HTERT RPE-1 (cell line): ENCODE data around the gene CPNE4.
"Not testable (repeated sequence)": the region's sequence is repeated elsewhere in the genome, so short reads cannot be mapped to it uniquely, and the experiment has no call there.

Experiments
- in situ Hi-C: fragments of 300-500 bp; cut with MboI; formaldehyde crosslinking; loops from 4 replicates; pipeline ENCODE4 v1.14.3; 2020; ENCODE audit warnings: low sequenced_read_pairs

The CPNE4 gene

DNA sequence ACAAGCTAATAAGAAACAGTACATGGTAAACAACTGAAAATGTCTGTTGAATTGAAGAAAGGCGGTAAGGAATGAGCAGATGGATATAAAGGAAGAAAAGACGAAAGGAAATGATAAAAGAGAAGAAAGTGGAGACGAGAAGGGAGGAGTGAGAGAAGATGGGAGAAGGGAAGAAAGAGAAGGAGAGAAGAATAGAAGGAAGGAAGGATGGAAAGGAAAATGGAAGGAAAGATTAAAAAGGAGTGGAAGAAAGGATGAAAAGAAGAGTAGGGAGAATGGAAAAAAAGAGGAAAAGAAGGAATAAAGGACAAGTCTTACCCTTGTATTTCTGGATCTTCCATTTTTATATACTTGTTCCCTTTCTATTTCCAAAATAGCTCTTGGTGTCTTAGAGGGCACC is 17.7 kb downstream of the CPNE4 start:
- in situ Hi-C loops = no loop called here

DNA sequence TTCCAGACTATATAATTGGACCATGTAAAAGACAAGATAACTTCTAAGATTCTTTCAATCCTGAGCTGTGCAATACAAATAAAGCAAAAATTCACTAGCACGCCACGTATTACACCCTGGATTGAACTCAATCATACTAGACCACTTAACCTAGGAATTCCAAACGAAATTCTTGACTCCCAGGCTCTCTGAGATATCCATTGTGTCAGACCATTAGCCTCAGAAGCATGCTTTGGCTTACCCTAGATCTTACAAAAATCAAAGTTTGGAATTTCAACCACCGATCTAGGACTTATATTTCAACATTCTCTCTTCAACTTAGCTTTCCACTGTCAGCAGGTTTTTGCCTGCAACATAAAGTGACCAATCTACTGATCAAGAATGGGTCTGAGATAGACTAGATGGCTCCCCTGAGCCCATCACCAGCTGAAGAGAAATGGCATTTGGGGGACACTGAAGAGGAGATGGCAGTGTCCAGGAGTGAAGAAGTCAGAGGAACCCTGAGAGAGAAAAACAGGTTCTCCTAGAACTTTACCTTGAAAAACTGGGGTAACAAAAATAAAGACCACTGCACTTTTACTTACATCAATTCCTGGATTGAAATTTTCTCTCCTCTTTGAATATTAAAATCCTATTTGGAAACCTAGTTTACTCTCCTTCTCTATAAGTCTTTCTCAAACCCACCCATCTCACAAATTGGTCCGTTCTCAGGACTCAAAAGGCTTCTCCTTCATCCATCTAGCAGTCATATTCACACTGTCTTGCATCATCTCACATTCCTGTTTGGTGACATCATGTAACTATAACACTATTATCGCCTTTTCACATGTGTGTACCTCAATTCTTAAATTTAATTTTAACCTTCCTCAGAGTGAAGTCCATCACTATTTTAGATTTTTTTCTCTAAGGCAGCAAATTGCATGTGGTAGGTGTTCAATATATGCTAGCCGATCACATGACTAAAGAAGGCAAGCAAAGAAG is 18.5 kb downstream of the CPNE4 start:
- in situ Hi-C loops = no loop called here

DNA sequence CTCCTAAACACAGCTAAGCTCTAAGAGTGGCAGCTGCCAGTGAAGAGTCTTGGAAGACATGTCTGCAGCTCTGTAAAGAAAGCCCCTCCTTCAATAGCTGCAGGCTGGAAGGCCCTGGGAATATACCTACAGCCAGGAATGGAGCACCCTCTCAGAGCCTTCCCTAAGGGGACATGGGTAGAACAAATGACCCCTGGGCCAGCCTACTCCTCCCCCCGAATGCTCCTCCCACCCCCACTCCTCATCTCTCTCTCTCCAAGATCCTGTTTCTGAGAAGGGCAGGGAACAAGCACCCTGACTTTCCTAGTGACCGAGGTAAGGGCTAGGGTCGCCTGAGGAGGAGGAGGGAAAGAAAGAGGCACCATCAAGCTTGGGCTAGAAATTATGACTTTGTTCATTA is 20.7 kb downstream of the CPNE4 start:
- in situ Hi-C loops = no loop called here

DNA sequence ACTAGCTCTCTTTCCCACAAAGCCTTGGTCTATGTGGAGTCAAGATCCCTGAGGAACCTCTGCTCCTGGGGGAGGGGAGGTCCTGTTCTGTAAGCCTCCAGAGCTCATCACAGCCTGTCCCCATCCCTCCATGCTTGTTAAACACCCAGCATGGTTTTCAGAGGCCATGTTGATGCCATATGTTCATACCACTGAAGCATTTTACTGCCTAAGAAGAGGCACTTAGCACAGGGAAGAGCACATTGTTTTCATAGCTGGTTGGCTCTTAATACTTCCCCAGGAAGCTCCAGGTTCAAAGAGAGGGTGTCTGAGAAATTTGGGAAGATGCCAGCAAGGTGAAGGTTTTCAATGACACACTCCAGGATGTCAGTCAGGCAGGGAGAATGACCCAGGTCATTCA is 25.6 kb downstream of the CPNE4 start:
- in situ Hi-C loops = no loop called here

DNA sequence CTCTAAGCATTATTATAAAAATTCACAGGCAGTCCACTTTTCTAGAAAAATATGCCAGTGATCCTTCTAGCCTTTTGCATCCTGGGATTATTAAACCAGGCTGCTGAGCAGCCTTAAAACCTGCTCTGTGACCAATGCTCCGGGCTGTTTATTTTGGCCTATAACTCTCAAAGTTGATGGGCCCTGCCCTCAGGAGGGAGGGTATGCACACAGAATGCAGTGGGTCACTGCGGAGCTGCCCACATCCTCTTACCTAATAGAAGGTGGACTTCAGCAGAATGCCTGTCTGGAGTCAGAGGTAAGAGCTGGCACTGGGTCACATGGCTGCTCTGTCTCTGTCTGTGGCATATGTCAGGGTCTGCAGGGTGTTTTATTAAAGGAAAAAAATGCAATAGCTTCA is 26.0 kb downstream of the CPNE4 start:
- in situ Hi-C loops = no loop called here

DNA sequence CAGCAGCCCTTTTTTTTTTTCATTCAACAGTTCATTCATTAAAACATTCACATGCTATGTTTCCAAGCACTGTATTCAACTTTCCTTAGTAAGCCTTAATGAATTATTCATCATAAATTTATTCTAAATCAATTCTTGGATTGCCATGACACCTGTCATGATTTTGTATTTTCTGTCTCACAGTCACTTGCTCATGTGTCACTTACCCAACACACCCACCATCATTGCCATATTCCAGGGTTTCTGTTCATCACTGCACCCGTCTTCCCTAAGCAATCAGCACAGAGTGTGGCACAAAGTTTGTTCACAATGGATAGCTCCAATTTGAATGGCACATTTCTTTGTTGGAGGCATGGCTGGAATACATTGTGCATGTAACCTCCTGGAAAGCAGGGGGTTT is 27.2 kb downstream of the CPNE4 start:
- in situ Hi-C loops = no loop called here

DNA sequence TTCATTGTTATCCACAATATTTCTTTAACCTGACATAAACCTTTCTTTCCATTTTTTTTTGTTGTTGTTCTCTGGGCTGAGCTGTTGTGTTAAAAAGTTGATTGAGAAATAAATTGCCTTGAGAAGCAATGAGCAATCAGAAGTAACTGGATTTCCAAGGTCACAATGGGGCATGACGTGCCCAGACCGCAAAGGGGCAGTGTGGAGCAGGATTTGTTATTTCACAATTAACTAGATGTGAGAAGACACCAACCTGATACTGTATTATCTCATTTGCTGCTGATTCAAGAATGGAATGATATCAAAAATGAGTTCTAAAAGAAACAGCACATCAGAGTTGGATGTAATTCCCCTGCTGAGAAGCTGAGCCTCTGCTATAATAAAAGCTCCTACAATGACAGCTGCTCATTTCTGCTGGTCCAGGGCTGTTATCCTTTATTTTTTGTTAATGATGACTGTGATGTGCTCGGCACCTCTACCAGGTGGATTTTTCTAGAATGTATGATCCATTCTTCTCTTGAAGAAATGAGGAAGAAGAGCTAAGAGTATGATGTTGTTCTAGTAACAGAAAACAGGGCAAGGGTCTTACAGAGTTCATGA is 28.1 kb downstream of the CPNE4 start:
- in situ Hi-C loops = no loop called here

DNA sequence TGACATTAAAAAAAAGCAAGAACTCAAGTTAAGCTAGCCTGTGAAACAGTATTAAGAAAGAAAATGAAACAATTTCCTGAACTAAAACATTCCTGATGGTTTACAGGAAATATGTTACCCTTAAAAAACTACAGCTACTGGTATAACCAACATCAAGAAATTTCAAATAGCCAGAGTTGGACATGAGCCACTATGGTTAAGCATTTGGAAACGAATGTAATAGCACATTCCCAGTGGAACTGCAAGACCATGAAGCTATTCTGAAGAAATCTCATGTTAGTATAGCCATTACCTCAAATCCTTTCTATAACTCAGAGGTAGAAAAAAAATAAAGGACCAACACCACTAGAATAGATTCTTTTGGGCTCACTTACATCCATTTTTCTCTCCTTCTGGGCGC is 30.2 kb downstream of the CPNE4 start:
- in situ Hi-C loops = no loop called here

DNA sequence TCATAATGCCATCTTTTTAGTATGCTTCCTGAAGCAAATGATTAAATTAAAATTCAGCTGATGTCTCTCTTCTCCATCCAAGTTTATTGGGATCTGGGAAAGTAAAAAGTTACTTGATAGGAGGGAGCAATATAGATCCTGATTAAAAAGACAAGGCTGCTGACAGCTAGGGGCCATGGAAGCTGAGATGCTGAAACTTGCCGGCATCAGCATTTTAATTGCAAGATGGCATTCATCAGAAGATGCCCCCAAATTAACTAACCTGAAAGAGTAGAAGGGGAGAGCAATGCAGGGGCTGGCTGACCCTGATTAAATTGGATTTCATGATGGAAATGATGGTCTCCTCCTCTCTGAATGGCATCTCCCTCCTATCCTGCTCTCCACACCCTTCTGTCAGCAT is 31.1 kb downstream of the CPNE4 start:
- in situ Hi-C loops = no loop called here

DNA sequence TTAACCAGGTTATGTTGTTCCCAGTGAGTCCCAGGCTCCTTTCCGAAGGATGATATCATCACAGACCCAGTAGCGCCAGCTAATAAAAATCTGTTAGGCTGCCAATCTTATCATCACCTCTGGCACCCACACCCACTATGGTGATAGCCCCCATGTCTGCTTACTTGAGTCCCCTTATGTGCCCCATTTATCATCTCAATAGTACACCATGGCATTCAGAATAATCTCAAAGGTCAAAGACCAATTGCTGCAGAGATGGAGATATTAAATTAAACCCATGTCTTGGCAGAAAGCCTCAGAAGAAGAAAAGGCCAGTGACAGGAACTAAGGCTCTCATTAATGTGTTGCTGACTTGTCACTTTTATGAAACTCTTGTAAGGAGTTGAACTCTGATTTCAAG is 32.8 kb downstream of the CPNE4 start:
- in situ Hi-C loops = no loop called here

DNA sequence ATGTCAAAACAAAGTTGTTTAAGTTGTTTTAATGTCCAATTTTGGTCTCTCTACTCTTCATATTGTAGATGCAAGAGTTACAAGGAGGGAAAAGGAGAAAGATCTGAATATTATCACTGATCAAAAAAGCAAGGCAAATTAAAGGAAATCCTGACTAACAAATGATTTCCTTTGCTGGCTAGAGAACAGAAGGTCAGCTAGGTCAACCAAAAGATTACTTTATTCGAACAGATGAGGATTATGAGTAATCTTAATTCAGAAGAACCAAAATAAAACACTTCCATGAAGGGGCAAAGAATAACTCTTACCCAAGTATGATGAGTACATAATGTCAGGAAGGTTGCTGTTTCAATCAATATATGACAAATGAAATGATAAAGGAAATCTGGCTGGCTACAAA is 33.8 kb downstream of the CPNE4 start:
- in situ Hi-C loops = no loop called here

DNA sequence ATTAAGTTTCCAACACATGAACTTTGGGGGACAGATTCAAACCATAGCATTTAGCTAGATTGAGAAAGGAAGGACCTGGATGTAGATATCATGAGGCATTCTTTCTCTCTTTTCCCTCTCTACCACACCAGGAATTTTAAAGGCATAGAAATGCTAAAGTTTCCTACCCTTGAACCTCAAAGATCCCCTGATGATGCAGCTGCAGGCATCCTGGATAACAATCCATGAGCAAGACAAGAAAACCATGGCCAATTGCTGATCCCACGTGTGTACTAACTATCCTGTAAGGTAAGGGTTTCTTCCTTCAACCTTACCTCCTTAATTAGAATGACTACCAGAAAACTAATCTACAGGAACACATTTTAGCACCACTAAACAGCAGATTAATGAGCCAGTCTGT is 36.8 kb downstream of the CPNE4 start:
- in situ Hi-C loops = no loop called here

DNA sequence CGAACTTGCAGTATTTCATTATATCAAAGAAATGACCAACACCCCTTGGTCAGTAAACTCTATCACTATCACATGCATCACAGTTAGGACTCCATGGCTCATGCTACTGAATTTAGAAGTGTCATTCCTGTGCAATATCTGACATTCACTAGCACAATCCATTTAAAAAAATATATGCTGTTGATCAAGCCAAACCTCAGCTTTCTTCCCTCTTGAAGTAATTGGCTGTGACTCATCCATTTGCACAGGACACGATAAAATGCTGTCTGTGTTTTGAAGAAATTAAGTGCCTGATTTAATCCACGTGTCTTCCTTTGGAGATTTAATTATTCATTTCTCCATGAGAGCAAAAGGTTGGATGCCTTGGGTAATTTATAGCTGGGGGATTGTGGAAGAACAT is 38.9 kb downstream of the CPNE4 start:
- in situ Hi-C loops = no loop called here

DNA sequence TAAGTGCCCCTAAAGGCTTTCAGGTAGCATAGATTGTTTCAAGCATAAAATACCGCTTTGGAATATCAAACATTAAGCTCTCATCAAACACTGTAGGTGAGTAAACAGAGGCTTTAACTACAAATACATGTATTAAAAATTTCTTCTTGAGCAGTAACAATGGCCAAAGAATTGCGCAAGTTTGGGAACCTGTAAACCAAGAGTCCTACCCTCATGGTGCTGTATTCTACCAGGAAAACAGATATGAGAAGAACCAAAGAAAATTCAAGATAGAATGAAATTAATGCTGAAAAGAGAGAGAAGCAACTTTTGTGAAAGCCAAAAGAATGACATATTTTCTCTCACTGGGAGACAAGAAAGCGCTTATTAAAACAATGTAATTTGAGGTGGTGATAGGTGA is 45.5 kb downstream of the CPNE4 start:
- in situ Hi-C loops = no loop called here

DNA sequence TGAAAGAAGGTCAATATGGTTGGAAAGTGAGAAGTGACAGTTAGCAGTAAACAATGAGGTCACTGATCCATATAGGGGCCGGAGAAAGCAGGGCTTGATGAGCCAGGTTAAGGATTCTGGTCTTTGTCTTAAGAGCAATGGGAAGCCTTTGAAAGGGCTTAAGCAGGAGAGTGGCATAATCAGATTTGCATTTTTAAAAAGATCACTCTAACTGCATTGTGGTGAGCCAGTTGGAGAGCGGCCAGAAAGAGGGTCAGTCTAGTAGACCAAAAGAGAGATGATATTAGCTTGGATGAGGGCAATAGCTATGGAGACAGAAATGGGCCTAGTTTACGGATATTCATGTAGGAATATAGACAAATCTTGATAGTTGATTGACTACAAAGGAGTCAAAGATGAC is 46.6 kb downstream of the CPNE4 start:
- in situ Hi-C loops = no loop called here

DNA sequence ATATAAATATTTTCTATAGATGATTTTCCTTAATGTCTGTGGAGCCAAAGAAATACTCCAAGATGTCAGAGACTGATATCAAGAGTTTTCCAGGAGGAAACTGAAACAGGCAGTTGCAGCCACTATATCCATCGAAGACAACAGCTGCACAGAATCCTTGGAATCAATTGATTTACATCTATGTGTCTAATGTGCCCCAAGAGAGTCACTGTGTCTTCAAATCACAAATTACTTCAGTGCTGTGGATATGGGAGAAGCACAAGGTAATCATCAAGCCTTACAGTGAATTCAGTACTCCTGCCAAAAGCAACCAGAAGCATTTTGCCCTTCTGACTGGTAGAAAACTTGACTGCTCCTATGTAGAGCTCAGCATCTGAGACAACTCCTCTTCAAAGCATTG is 51.1 kb downstream of the CPNE4 start:
- in situ Hi-C loops = no loop called here

DNA sequence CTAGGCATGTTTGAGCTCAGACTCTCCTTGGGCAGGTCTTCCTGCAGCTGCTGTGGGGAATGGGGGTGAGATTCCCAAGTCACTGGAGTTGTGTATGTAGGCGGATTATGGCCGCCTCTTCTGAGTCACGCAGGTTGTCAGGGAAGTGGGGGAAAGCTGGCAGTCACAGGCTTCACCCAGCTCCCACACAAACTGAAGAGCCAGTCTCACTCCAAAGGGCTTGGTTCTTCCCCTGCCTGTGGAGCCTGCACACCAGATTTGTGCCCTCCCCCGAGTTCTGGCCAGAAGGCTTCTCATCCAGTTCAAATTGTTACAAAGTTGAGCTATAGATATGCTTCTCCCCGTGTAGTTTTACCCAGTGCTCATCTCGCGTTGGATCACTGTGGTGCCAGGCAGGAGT is 53.5 kb downstream of the CPNE4 start:
- in situ Hi-C loops = no loop called here

DNA sequence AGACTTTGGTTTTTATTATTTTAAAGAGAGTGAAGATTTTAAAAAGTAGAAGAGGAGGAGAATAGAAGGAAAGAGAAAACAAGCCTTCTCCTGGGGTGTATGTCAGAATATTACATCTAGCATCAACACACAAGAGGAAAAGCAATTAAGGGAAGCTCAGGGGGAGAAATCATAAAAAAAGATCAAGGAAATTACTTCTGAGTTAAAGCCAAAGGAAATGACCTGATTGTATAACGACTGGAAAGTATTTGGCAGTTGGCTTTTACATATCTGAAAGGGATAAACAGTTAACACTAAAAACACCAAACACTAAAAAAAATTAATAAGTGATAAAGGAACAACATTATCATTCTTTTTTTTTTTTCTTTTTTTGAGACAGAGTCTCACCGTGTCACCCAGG is 58.4 kb downstream of the CPNE4 start:
- in situ Hi-C loops = no loop called here

DNA sequence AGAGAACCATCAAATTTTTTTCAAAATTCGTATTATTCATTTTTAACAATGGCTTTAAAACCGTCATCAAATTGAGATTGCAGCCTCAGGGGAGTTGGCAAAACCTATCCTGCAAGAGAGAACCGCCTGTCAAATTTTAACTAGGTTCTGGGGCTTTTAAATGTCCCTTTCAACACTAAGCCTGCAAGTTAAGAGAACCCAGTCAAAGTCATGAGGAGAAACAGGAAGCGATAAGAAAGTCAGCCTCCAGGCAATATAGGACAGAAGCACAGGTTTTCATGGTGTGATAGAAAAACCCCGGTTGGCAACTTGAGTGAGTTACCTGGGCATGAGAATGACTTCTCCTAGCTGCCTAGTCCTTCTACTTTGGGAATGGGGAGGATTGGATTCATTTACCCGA is 59.8 kb downstream of the CPNE4 start:
- in situ Hi-C loops = no loop called here

DNA sequence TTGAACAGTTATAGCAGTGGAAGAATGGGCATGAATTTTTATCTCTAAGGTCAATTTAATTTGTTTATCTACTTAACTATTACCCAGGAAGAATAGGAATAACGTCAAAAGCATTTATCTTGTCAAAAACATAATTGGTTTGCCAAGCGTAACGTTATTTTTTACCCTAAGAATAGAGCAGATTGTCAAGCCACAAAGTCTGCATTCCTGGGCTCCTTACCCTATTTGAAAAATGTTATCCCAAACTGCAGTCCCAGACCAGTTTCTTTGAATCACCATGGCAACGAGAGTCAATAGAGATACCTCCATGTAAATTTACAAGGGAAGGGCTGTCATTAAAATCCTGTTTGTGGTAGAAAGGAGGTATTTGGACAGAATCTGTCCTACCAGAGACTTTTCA is 61.1 kb downstream of the CPNE4 start:
- in situ Hi-C loops = no loop called here

DNA sequence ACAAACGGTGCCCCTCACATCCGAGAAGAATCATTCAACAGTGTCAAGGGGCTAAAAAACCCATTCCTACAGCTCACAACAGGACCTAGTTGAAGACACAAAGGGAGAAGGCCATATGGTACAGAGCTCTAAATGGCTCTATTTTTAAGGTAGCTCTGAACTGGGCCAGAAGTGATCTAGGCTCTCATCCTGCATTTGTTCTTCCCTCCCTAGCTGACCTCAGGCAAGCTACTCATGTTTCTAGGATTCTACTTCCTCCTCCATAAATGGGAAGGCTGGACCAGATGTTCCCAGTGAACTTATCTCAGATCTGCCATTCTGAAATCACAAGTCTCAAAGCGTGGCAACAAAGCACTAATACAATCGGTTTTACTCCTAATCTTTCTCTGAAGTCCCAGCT is 62.3 kb downstream of the CPNE4 start:
- in situ Hi-C loops = no loop called here

DNA sequence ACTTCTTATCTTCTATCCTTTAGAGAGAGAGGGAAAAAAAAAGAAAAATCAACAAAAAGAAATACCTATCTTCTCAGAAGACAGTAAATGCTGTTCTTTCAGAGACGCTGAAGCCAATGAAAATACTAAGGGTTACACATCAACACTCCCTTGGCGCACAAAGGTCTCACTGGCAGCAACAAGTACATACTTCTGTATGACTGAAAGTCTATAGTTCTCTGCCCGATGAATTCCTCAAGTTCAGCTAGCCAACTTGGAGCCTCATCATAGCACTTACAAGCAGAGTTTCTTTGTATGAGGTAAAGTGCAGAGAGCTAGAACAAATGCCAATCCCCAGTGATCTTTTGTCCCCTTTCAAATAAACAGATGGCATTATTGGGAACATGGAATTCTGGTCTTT is 62.7 kb downstream of the CPNE4 start:
- in situ Hi-C loops = no loop called here

DNA sequence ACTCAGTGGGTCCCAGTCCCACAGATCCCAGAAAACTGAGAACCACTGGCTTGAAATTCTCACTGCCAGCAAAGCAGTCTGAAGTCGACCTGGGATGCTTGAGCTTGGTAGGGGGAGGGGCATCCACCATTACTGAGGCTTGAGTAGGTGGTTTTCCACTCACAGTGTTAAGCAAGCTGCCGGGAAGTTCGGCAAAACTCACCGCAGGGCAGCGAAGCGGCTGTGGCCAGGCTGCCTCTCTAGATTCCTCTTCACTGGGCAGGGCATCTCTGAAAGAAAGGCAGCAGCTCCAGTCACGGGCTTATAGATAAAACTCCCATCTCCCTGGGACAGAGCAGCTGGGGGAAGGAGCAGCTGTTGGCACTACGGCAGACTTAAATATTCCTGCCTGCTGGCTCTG is 71.4 kb downstream of the CPNE4 start:
- in situ Hi-C loops = not testable (repeated sequence)
